ENCODE results near the gene IL1R2. TPM values are rescaled to one million over a fixed set of nuclear protein-coding genes. Genes with fewer than 3 reads are reported as not detected.
A peak's percentile ranks its signal among the peaks of the same experiment; 100 is the strongest.

IL1R2 gene
- total and polyA plus RNA-seq, 4 donors, result 0.97 to 38.3 (median 6.3) TPM

DNA sequence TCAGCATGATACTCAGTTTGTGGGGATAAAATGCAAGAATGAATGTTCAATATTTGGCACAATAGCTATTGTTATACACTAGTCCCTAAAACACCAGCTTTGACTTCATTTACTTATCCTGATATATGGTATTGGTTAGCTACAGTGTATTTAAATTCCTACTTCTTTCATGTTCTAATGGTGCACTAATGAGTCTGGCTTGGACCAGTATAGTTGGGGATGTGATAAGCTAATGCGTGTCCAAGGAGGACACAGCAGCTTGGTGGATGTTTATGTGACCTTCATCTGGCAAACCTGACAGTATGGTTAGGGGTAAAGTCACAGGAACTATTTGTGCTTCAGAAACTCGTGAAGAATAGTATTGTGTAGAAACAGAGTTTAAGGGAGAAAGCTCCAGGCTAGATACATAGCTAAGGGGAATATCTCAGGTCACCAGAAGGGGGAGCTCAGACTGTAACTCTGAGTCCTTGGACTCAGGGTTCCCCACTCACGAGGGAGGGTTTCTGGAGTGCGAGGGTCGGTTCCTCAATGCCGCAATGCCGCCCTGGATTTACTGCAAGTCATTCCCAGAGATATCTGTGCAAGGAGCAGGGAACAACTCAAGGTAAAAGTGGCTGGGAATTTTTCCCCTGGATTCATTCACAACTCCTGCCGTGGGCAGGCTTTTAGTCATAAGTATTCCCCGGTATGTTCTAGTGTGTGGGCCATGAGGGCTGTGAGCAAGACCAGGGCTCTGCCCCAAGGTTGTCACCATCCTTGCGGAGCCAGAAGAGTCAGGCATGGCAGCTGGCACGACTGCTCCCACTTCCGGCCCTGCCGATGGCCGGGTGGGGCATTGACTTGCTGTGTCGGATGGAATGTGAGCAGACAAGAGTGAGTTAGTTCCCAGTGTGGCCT is 14.5 kb downstream of the IL1R2 start:
- no peak overlapping the region for H3K27ac ChIP-seq (ENCODE audit: low read depth in 1 of 2, low read length in 2 of 2)
- DNase-seq, result no peak

DNA sequence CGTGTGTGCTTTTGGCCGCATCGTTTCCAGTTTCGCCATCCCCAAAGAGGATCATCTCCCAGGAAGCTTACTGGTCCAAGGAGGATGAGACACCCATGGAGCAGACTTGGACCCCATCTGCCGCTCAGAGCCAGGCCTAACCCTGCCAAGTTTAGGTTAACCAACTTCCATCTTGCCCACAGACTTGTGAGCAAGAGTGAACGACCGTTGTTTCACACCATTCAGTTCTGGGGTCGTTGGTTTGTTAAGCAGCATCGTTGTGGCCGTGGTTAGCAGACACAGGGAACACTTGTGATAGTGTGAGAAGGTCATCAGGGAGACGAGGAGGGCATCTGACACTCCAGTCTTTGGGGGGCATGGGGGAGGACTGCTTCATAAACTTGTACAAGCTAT is 15.1 kb downstream of the IL1R2 start:
- no peaks in the 10 kb centered on the region for H3K27me3 ChIP-seq (ENCODE audit: control insufficient read depth in 1 of 2, insufficient read depth in 2 of 2, low read length in 1 of 2)
- no peaks in the 10 kb centered on the region for H3K9me3 ChIP-seq (ENCODE audit: control insufficient read depth, low read length)
- ATAC-seq (ENCODE audit: low FRiP score), result no peak
- H3K27ac ChIP-seq (ENCODE audit: low read depth in 1 of 2, low read length in 2 of 2), result no peak overlapping the region
- no peak for DNase-seq
- H3K4me1 ChIP-seq (ENCODE audit: control insufficient read depth in 1 of 2, insufficient read depth in 2 of 2, low read length in 2 of 2), result no peaks in the 10 kb centered on the region
- no peak overlapping the region for H3K4me3 ChIP-seq (ENCODE audit: low read length in 2 of 2)
- intact Hi-C loops (cut with DNase I), result loop anchor here in 1 of 2 donors (10.0 kb wide), 1 partner anchor 348 kb away; the partner anchor contains the start of gene IL18R1
- no peaks in the 10 kb centered on the region for H3K36me3 ChIP-seq (ENCODE audit: control insufficient read depth in 1 of 2, insufficient read depth in 2 of 2, low read length in 1 of 2)
- 87 to 88% methylated on average over 11 of the region's 11 CpGs for WGBS, 2 donors

More for the DNA sequence above, 14.5 kb downstream of the IL1R2 start:
- Histone ChIP-seq H3K27me3 (ENCODE audit: control insufficient read depth in 1 of 2, insufficient read depth in 2 of 2, low read length in 1 of 2) (no peaks in the 10 kb centered on the region), H3K4me1 (ENCODE audit: control insufficient read depth in 1 of 2, insufficient read depth in 2 of 2, low read length in 2 of 2) (no peaks in the 10 kb centered on the region), H3K9me3 (ENCODE audit: control insufficient read depth, low read length) (no peaks in the 10 kb centered on the region), H3K4me3 (ENCODE audit: low read length in 2 of 2) (no peak overlapping the region), H3K36me3 (ENCODE audit: control insufficient read depth in 1 of 2, insufficient read depth in 2 of 2, low read length in 1 of 2) (no peaks in the 10 kb centered on the region)
- WGBS, 2 donors, result 72 to 75% methylated on average over 15 of the region's 15 CpGs
- intact Hi-C loops (cut with DNase I), result loop anchor here in 1 of 2 donors (10.0 kb wide), 1 partner anchor 349 kb away; the partner anchor contains the start of gene IL18R1
- ATAC-seq (ENCODE audit: low FRiP score), result peak; percentile 75

DNA sequence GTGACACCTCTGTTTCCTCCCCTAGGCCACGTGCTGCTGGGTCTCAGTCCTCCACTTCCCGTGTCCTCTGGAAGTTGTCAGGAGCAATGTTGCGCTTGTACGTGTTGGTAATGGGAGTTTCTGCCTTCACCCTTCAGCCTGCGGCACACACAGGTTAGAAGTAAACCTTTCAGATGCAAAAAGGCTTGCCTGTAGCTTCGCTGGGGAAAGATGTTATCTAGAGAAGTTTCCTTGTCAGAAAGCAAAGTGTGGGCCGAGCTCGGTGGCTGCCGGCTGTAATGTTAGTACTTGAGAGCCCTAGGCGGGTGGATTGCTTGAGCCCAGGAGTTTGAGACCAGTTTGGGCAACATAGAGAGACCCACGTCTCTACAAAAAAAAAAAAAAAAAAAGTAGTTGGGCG is 16.7 kb downstream of the IL1R2 start:
- no peaks in the 10 kb centered on the region for H3K9me3 ChIP-seq (ENCODE audit: control insufficient read depth, low read length)
- intact Hi-C loops (cut with DNase I), result loop anchor here in 1 of 2 donors (10.0 kb wide), 1 partner anchor 346 kb away; the partner anchor contains the start of gene IL18R1
- WGBS, 2 donors, result 94% methylated on average over 12 of the region's 12 CpGs

DNA sequence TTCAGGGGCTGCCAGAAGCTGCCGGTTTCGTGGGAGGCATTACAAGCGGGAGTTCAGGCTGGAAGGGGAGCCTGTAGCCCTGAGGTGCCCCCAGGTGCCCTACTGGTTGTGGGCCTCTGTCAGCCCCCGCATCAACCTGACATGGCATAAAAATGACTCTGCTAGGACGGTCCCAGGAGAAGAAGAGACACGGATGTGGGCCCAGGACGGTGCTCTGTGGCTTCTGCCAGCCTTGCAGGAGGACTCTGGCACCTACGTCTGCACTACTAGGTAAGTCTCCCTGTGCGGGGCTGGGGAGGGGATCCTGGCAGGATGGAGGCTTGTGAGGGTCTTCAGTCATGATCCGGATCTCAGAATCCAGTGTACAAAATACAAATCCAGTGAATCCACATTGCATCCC is 17.8 kb downstream of the IL1R2 start:
- Histone ChIP-seq H3K4me3 (ENCODE audit: low read length in 2 of 2) (no peak overlapping the region), H3K27ac (ENCODE audit: low read depth in 1 of 2, low read length in 2 of 2) (no peak overlapping the region), H3K27me3 (ENCODE audit: control insufficient read depth in 1 of 2, insufficient read depth in 2 of 2, low read length in 1 of 2) (no peaks in the 10 kb centered on the region), H3K36me3 (ENCODE audit: control insufficient read depth in 1 of 2, insufficient read depth in 2 of 2, low read length in 1 of 2) (no peaks in the 10 kb centered on the region), H3K4me1 (ENCODE audit: control insufficient read depth in 1 of 2, insufficient read depth in 2 of 2, low read length in 2 of 2) (no peaks in the 10 kb centered on the region), H3K9me3 (ENCODE audit: control insufficient read depth, low read length) (no peaks in the 10 kb centered on the region)
- intact Hi-C loops (cut with DNase I), result loop anchor here in 1 of 2 donors (10.0 kb wide), 1 partner anchor 345 kb away; the partner anchor contains the start of gene IL18R1
- no peak for DNase-seq
- WGBS, 2 donors, result 92 to 93% methylated on average over 9 to 10 of the region's 10 CpGs
- ATAC-seq (ENCODE audit: low FRiP score), result peak; percentile 20

More for the DNA sequence above, 16.7 kb downstream of the IL1R2 start:
- no peak for DNase-seq
- Histone ChIP-seq H3K27me3 (ENCODE audit: control insufficient read depth in 1 of 2, insufficient read depth in 2 of 2, low read length in 1 of 2) (no peaks in the 10 kb centered on the region), H3K27ac (ENCODE audit: low read depth in 1 of 2, low read length in 2 of 2) (no peak overlapping the region), H3K4me3 (ENCODE audit: low read length in 2 of 2) (no peak overlapping the region), H3K36me3 (ENCODE audit: control insufficient read depth in 1 of 2, insufficient read depth in 2 of 2, low read length in 1 of 2) (no peaks in the 10 kb centered on the region), H3K4me1 (ENCODE audit: control insufficient read depth in 1 of 2, insufficient read depth in 2 of 2, low read length in 2 of 2) (no peaks in the 10 kb centered on the region)
- ATAC-seq (ENCODE audit: low FRiP score), result no peak

DNA sequence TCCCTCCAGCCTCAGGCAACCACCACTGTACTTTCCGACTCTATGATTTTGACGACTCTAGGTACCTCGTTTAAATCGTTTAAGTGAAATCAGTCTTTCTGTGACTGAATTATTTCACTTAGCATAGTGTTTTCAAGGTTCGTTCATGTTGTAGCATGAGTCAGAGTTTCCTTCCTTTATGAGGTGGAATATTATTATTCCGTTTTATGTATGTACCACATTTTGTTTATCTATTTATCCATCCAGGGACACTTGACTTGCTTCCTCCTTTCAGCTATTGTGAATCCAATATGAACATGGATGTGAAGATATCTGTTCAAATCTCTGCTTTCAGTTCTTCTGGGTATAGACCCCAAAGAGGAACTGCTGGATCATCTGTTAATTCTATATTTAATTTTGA is 19.1 kb downstream of the IL1R2 start:
- H3K9me3 ChIP-seq (ENCODE audit: control insufficient read depth, low read length), result no peaks in the 10 kb centered on the region
- no peaks in the 10 kb centered on the region for H3K36me3 ChIP-seq (ENCODE audit: control insufficient read depth in 1 of 2, insufficient read depth in 2 of 2, low read length in 1 of 2)
- ATAC-seq (ENCODE audit: low FRiP score) (no peak), DNase-seq (no peak)
- WGBS, 2 donors, result 80 to 91% methylated on average over 6 of the region's 6 CpGs
- H3K27me3 ChIP-seq (ENCODE audit: control insufficient read depth in 1 of 2, insufficient read depth in 2 of 2, low read length in 1 of 2), result no peaks in the 10 kb centered on the region
- no peaks in the 10 kb centered on the region for H3K4me1 ChIP-seq (ENCODE audit: control insufficient read depth in 1 of 2, insufficient read depth in 2 of 2, low read length in 2 of 2)
- H3K27ac ChIP-seq (ENCODE audit: low read depth in 1 of 2, low read length in 2 of 2), result no peak overlapping the region
- H3K4me3 ChIP-seq (ENCODE audit: low read length in 2 of 2), result no peak overlapping the region
- intact Hi-C loops (cut with DNase I), result loop anchor here in 1 of 2 donors (5.0 kb wide), 1 partner anchor 436 kb away; no protein-coding TSS in a partner anchor

DNA sequence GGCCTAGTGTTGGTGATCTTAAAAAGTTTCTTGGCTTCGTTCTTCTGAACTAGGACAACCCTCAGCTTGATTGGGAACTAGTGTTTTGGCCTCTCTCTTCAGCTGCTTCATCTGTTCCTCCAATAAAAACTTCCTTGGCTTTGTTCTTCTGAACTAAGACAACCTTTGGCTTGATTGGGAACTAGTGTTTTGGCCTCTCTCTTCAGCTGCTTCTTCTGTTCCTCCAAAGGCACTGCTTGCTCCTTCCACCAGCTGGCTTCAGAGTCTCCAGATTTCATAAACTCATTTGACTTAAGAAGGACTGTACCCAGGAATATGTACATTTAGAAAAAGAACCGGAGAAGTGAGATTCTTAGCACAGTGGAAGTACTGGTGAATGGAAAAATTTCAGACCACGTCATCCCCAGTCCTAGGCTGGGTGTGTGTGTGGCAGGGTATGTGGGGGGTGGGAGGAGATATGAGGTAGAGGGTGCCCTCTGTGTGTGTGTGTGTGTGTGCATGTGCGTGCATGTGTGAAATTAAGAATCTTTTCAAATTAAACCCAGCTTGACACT is 20.4 kb downstream of the IL1R2 start:
- intact Hi-C loops (cut with DNase I), result loop anchor here in 1 of 2 donors (5.0 kb wide), 1 partner anchor 435 kb away; no protein-coding TSS in a partner anchor
- no peak overlapping the region for H3K4me3 ChIP-seq (ENCODE audit: low read length in 2 of 2)
- H3K4me1 ChIP-seq (ENCODE audit: control insufficient read depth in 1 of 2, insufficient read depth in 2 of 2, low read length in 2 of 2), result no peaks in the 10 kb centered on the region
- H3K36me3 ChIP-seq (ENCODE audit: control insufficient read depth in 1 of 2, insufficient read depth in 2 of 2, low read length in 1 of 2), result no peaks in the 10 kb centered on the region
- ATAC-seq (ENCODE audit: low FRiP score) (no peak), DNase-seq (no peak)
- WGBS, 2 donors, result 76 to 91% methylated on average over 4 of the region's 4 CpGs
- no peaks in the 10 kb centered on the region for H3K9me3 ChIP-seq (ENCODE audit: control insufficient read depth, low read length)
- H3K27ac ChIP-seq (ENCODE audit: low read depth in 1 of 2, low read length in 2 of 2), result no peak overlapping the region
- no peaks in the 10 kb centered on the region for H3K27me3 ChIP-seq (ENCODE audit: control insufficient read depth in 1 of 2, insufficient read depth in 2 of 2, low read length in 1 of 2)

DNA sequence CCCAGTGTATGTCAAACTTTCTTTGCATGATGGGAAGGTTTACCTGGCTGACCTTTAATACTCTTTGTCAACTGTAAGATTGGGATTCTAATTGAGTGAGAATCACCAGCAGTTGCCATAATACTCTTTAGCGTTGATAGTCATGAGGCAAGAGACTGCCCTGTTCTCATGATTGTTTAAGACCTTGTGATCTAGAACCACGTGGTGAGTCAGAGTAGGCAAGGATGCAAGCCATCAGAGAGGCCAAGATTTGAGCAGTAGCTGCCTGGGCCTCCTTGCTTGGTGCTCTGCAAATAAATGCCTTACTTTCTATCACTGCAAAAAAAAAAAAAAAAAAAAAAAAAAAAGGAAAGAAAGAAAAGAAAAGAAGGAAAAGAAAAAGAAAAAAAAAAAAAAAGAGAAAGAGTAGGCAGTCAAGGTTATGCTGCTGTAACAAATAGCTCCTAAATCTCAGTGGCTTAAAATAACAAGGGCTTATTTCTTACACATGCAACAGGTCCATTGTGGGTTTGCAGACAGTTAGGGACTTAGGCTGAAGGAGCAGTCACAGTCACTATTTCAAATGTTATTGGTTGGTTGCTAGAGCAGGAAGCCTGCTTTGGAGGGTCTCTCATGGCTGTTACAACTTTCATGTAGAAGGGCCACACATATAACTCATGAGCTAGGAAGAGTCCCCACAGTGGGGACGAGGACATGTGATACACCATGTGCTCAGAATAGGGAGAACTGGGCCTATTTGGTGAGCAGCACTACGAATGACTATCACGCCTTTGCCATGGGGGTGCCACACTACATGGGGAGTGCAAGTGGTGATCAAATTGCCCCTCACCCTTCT is 21.7 kb downstream of the IL1R2 start:
- Histone ChIP-seq H3K4me1 (ENCODE audit: control insufficient read depth in 1 of 2, insufficient read depth in 2 of 2, low read length in 2 of 2) (no peaks in the 10 kb centered on the region), H3K4me3 (ENCODE audit: low read length in 2 of 2) (no peak overlapping the region), H3K36me3 (ENCODE audit: control insufficient read depth in 1 of 2, insufficient read depth in 2 of 2, low read length in 1 of 2) (no peaks in the 10 kb centered on the region), H3K27me3 (ENCODE audit: control insufficient read depth in 1 of 2, insufficient read depth in 2 of 2, low read length in 1 of 2) (no peaks in the 10 kb centered on the region), H3K27ac (ENCODE audit: low read depth in 1 of 2, low read length in 2 of 2) (no peak overlapping the region), H3K9me3 (ENCODE audit: control insufficient read depth, low read length) (no peaks in the 10 kb centered on the region)
- no peak for ATAC-seq (ENCODE audit: low FRiP score)
- intact Hi-C loops (cut with DNase I), result loop anchor here in 1 of 2 donors (5.0 kb wide), 1 partner anchor 434 kb away; no protein-coding TSS in a partner anchor
- no peak for DNase-seq
- WGBS, 2 donors, result 93 to 98% methylated on average over 5 of the region's 5 CpGs

DNA sequence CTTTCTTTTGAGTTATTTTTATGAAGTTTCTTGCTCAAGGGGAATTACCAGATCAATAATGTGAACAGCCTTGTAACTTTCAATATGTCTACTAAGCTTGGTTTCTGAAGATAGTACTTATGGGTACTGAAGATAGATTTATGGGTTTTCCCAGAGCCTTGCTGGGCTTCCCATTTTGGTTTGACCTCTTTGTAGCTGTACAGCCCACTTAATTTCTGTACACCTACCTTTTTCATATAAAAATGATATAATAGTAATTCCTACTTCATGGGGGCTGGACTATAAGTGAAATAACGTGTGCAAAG is 22.2 kb downstream of the IL1R2 start:
- intact Hi-C loops (cut with DNase I), result loop anchor here in 1 of 2 donors (5.0 kb wide), 1 partner anchor 433 kb away; no protein-coding TSS in a partner anchor

More for the DNA sequence above, 22.2 kb downstream of the IL1R2 start:
- no peak overlapping the region for H3K4me3 ChIP-seq (ENCODE audit: low read length in 2 of 2)
- WGBS, 2 donors, result 93 to 95% methylated on average over 1 of the region's 1 CpG
- no peaks in the 10 kb centered on the region for H3K4me1 ChIP-seq (ENCODE audit: control insufficient read depth in 1 of 2, insufficient read depth in 2 of 2, low read length in 2 of 2)
- no peaks in the 10 kb centered on the region for H3K9me3 ChIP-seq (ENCODE audit: control insufficient read depth, low read length)
- no peak overlapping the region for H3K27ac ChIP-seq (ENCODE audit: low read depth in 1 of 2, low read length in 2 of 2)
- DNase-seq (no peak), ATAC-seq (ENCODE audit: low FRiP score) (no peak)
- no peaks in the 10 kb centered on the region for H3K27me3 ChIP-seq (ENCODE audit: control insufficient read depth in 1 of 2, insufficient read depth in 2 of 2, low read length in 1 of 2)
- H3K36me3 ChIP-seq (ENCODE audit: control insufficient read depth in 1 of 2, insufficient read depth in 2 of 2, low read length in 1 of 2), result no peaks in the 10 kb centered on the region
